Measurements from ENCODE around the gene HP1BP3. TPM values are rescaled to one million over a fixed set of nuclear protein-coding genes. Genes with fewer than 3 reads are reported as not detected.
A peak's percentile ranks its signal among the peaks of the same experiment; 100 is the strongest.

HP1BP3 gene
- total RNA-seq, 1 donor from 2014 or later: 102 TPM

DNA sequence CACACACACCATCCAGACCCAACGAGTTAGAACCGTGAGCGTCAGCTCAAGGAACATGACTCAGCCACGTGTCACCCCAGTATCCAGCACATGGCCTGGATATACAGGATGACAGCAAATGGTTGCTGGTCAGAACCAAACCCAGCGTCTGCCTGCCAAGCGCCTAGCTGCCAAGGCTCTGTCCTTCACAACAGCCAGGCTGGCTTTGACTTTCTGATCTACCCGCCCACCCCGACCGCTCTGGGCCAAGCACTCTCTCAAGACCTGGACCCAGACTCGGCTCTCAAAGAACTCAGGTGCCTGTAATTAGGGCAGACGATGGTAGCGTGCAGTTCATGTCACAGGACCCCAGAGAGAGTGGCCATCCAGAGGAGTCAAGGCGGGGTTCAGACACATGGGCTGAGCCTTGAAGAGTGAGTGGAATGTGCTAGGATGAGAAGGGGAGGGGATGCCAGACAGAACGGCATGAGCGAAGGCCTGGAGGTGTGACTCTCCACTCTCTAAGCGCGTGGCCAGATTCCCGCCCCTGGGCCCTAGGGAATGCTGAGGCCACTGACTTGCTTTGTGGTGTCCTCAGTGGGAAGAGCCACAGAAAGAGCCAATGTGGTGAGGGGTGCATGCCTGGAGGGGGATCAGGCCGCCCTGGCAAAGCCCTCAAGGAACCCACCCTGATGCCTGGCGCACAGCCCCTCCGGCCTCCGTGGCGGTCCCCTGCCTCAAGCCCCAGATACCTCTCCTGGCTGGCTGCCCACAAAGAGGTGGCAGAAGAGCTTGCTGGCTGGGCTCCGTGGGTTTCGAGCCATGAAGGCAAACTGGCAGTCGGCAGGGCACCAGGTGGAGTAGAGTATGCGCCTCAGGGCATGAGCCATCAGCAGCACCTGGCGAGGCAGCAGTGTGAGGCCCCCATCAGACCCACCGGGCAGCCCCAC is 61.7 kb downstream of the HP1BP3 start:
- TF ChIP-seq, protein P1, sequence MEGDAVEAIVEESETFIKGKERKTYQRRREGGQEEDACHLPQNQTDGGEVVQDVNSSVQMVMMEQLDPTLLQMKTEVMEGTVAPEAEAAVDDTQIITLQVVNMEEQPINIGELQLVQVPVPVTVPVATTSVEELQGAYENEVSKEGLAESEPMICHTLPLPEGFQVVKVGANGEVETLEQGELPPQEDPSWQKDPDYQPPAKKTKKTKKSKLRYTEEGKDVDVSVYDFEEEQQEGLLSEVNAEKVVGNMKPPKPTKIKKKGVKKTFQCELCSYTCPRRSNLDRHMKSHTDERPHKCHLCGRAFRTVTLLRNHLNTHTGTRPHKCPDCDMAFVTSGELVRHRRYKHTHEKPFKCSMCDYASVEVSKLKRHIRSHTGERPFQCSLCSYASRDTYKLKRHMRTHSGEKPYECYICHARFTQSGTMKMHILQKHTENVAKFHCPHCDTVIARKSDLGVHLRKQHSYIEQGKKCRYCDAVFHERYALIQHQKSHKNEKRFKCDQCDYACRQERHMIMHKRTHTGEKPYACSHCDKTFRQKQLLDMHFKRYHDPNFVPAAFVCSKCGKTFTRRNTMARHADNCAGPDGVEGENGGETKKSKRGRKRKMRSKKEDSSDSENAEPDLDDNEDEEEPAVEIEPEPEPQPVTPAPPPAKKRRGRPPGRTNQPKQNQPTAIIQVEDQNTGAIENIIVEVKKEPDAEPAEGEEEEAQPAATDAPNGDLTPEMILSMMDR (IDR thresholded peaks at IDR 0.05; ENCODE audit: insufficient read depth, low read length, severe bottlenecking): no peak
- no peak overlapping the region for H3K4me3 ChIP-seq (ENCODE audit: low read depth, low read length)
- FAIRE-seq: peak; percentile 92
- H3K27me3 ChIP-seq (ENCODE audit: control insufficient read depth, insufficient read depth, low read length): no peaks in the 10 kb centered on the region
- DNase-seq (ENCODE audit: low read depth): peak; percentile 72
- H3K36me3 ChIP-seq (ENCODE audit: control insufficient read depth, insufficient read depth, low read length): peaks cover 11% of the 10 kb centered on the region

DNA sequence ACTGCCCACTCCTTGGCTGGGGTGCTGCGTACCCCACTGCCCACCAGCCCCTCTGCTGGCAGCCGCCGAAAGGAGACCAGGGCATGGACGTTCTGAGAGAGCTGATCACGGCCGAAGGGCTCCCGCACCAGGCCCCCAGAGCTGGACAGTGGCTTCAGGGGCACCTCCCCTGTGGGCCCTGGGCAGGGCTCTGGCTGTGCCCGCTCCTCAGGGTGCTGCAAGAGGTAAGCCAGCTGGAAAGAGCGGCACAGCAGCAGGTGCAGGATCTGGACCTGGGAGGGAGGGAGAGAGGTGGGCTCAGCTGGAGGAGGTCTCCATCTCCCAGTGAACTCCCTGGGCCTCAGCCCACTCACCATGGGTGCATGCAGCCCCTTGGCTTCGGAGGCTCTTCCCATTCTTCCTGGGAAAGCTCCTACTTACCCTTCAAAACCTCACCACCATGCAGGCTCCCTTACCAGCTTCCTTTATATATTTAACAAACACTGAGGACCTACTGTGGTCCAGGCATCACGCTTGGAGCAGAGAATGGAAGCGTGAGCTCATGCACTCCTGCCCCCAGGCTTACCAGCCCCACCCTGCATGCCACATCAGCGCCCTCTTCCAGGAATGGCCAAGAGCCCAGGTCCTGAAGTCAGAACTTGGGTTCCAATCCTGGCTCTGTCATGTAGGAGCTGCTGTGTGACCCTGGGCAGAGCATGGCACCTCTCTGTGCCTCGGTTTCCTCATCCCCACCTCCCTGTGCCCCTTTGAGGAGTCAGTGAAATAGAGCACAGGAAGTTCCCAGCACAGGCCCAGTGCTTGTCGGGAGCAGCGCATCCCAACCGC is 62.5 kb downstream of the HP1BP3 start:
- no peak overlapping the region for H3K4me3 ChIP-seq (ENCODE audit: low read depth, low read length)
- no peak for DNase-seq (ENCODE audit: low read depth)
- H3K36me3 ChIP-seq (ENCODE audit: control insufficient read depth, insufficient read depth, low read length): peaks cover 11% of the 10 kb centered on the region
- FAIRE-seq: no peak
- H3K27me3 ChIP-seq (ENCODE audit: control insufficient read depth, insufficient read depth, low read length): no peaks in the 10 kb centered on the region
- TF ChIP-seq, protein P1 (IDR thresholded peaks at IDR 0.05; ENCODE audit: insufficient read depth, low read length, severe bottlenecking): no peak

DNA sequence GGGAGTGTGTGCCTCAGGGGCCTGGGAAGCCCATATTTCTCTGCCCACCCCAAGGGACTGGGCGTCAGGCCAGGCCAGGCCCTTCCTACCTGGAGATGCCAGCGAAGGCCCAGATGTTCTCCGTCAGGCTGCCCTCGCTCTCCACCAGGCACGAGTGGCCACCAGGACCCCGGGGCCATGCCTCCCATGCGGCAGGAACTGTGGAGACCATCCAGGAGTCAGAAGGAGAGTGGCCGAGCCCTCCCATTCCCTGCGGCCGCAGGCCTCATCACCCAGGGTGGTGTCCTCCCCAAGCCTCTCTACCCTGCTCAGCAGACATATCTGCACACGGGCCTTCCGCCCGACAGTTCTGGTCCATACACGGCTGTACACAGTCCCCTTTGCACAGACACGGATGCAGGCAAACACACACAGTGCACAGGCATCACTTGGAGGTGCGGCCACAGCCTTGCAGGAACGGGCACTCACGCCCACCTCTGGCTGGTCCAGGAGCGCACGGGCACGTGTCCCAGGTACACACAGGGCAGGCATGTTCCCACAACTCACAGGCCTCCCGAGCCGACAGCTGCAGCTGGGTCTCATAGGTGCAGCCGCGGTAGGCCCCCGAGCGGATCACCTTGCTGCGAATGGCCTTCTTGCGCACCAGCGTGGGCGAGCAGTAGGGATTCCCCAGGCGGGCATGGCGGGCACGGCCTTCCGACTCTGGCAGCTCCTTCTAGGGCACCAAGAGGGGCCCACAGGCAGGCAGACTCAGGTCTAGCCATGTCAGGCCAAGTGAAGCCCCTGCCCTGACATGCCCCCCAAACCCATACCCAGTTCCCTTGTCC is 63.4 kb downstream of the HP1BP3 start:
- Histone ChIP-seq H3K36me3 (ENCODE audit: control insufficient read depth, insufficient read depth, low read length) (peaks cover 11% of the 10 kb centered on the region), H3K27me3 (ENCODE audit: control insufficient read depth, insufficient read depth, low read length) (no peaks in the 10 kb centered on the region), H3K4me3 (ENCODE audit: low read depth, low read length) (no peak overlapping the region)
- no peak for FAIRE-seq
- DNase-seq (ENCODE audit: low read depth): no peak
- TF ChIP-seq, protein P1 (IDR thresholded peaks at IDR 0.05; ENCODE audit: insufficient read depth, low read length, severe bottlenecking): no peak

DNA sequence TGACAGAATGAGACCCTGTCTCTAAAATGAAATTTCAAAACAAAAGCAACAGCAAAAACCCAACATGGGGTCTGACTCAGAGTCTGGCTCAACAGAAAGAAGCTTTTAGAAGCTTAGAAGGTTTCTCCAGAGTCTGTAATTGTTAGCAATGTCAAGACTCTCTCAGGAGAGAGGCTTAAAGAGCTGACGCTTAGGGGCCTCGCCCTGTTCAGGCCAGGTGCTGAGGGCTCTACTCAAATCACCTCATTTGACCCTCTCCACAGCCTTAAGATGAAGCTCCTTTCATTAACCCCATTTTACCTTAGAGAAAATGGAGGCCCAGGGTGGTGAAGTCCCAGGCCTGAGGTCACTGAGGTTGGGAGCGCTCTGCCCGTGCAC is 64.0 kb downstream of the HP1BP3 start:
- TF ChIP-seq, protein P1 (IDR thresholded peaks at IDR 0.05; ENCODE audit: insufficient read depth, low read length, severe bottlenecking): no peak
- Histone ChIP-seq H3K4me3 (ENCODE audit: low read depth, low read length) (no peak overlapping the region), H3K27me3 (ENCODE audit: control insufficient read depth, insufficient read depth, low read length) (no peaks in the 10 kb centered on the region), H3K36me3 (ENCODE audit: control insufficient read depth, insufficient read depth, low read length) (peaks cover 11% of the 10 kb centered on the region)
- DNase-seq (ENCODE audit: low read depth): no peak
- peak; percentile 7 for FAIRE-seq
